ENCODE results near the gene CDH4. TPM values are rescaled to one million over a fixed set of nuclear protein-coding genes. Genes with fewer than 3 reads are reported as not detected.

The CDH4 gene
- total RNA-seq, 2 experiments from 2014 or later: 0.06 to 0.08 TPM

GRCh38 chr20:61957961-61958715, 706.1 kb downstream of the CDH4 start:
- H3K4me3 Mint-ChIP-seq: no peak overlapping the region
- no peaks in the 10 kb centered on the region for H3K4me1 Mint-ChIP-seq
- no peak overlapping the region for H3K27ac Mint-ChIP-seq
- H3K9me3 Mint-ChIP-seq: no peaks in the 10 kb centered on the region
- H3K36me3 Mint-ChIP-seq: no peaks in the 10 kb centered on the region
- no peak for DNase-seq
- peaks cover 10% of the 10 kb centered on the region for H3K27me3 Mint-ChIP-seq

DNA sequence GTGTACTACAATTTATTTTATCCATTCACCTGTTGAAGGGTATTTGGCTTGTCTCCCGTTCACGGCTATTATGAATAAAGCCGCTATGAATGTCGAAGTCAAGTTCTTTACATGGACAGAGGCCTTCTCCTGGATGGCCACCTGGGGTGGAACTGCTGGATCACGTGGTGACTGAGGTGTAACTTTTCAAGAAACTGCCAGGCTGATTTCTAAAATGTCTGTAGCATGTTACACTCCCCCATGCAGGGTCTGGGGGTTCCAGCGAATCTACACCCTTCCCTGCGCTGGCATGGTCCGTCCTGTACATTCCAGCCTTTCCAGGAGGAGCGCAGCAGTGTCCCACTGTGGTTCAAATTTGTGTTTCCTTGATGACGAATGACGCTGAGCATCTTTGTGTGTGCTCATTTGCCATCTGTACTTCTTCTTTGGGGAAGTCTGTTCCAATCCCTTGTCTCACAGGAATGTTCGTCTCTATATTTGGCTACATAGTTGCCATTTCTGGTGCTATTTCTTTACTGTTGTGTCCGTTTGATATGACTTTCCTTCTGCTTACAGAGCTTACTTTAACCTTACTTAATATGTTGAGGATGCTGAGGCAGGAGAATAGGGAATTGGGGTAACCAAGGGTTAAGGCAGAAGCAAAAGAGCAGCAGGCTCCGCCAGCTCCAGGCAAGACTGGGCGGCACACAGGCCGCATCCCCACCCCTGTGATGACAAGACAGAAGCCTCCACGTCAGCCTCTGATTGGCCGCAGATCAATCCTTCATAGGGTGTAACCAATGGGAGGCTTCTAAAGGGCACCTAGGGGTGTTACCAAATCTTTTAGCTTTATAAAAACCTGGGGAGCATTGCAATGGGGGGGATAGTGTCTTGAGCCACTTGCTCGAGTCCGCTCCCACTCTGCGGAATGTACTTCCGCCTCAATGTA, 707.0 kb downstream of the CDH4 start:
- DNase-seq: no peak
- H3K4me1 Mint-ChIP-seq: no peaks in the 10 kb centered on the region
- no peak overlapping the region for H3K4me3 Mint-ChIP-seq
- H3K9me3 Mint-ChIP-seq: no peaks in the 10 kb centered on the region
- no peaks in the 10 kb centered on the region for H3K36me3 Mint-ChIP-seq
- no peak overlapping the region for H3K27ac Mint-ChIP-seq
- peaks cover 17% of the 10 kb centered on the region for H3K27me3 Mint-ChIP-seq

DNA sequence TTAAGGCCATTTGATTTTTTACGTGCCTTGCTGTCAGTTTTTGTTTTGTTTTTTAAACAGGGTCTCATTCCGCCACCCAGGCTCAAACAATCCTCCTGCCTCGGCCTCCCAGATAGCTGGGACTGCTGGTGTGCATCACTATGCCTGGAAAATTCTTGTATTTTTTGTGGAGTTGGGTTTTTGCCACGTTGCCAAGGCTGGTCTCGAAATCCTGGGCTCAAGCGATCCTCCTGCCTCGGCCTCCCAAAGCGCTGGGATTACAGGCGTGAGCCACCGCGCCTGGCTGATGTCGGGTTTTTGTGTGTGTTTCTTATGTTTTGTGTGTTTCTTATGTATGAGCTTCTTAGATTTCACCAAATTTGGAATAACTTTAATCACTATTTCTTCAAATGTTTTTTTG, 708.8 kb downstream of the CDH4 start:
- Mint-ChIP-seq H3K9me3 (no peaks in the 10 kb centered on the region), H3K27ac (no peak overlapping the region), H3K36me3 (no peaks in the 10 kb centered on the region), H3K4me1 (no peaks in the 10 kb centered on the region), H3K27me3 (peaks cover 26% of the 10 kb centered on the region), H3K4me3 (no peak overlapping the region)
- no peak for DNase-seq

DNA sequence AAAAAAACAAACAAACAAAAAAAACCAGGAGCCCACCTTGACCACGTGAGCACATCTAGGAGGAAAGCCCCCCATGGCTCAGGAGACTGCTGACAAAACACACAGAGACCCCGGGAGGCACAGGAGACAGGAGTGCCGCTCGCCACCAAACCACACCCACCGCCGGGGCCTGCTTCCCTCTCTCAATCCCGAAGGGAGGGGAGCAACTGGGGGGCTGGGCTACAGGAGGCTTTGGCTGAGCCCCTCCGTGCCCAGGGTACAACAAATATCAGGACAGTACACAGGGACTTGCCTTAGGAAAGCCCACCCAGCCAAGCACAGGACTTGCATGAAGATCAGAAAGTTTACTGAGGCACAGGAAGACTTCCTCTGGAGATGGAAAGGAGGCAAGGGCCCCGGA, 711.1 kb downstream of the CDH4 start:
- peaks cover 31% of the 10 kb centered on the region for H3K27me3 Mint-ChIP-seq
- H3K4me1 Mint-ChIP-seq: no peaks in the 10 kb centered on the region
- no peak overlapping the region for H3K27ac Mint-ChIP-seq
- no peaks in the 10 kb centered on the region for H3K9me3 Mint-ChIP-seq
- no peak for DNase-seq
- H3K4me3 Mint-ChIP-seq: no peak overlapping the region
- no peaks in the 10 kb centered on the region for H3K36me3 Mint-ChIP-seq

DNA sequence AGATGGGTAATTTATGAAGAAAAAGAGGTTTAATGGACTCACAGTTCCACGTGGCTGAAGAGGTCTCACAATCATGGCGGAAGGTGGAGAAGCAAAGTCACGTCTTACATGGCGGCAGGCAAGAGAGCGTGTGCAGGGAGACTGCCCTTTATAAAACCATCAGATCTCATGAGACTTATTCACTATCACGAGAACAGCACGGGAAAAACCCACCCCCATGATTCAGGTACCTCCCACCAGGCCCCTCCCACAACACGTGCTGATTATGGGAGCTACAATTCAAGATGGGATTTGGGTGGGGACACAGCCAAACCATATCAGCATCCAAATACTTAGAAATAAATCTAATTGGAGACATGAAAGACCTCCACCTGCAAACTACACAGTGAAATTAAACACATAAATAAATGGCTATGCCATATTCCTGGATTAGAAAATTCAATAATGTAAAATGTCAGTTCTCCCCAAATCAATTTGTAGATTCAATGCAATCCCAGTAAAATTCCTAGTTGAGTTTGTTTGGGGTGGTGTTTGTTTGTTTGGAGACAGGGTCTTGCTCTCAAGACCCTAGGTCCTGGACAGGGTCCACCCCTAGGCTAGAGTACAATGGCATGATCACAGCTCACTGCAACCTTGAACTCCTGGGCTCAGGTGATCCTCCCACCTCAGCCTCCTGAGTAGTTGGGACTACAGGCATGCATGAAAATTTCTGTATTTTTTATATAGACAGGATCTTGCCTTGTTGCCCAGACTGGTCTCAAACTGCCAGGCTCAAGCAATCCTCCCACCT, 712.0 kb downstream of the CDH4 start:
- no peak for DNase-seq
- H3K9me3 Mint-ChIP-seq: no peaks in the 10 kb centered on the region
- H3K4me3 Mint-ChIP-seq: no peak overlapping the region
- H3K4me1 Mint-ChIP-seq: no peaks in the 10 kb centered on the region
- H3K36me3 Mint-ChIP-seq: no peaks in the 10 kb centered on the region
- no peak overlapping the region for H3K27ac Mint-ChIP-seq
- peaks cover 31% of the 10 kb centered on the region for H3K27me3 Mint-ChIP-seq

- Mint-ChIP-seq H3K36me3 (no peaks in the 10 kb centered on the region), H3K27me3 (peaks cover 31% of the 10 kb centered on the region), H3K4me1 (no peaks in the 10 kb centered on the region), H3K9me3 (no peaks in the 10 kb centered on the region), H3K4me3 (no peak overlapping the region), H3K27ac (no peak overlapping the region)
- no peak for DNase-seq
Observed at GRCh38 chr20:61964675-61965605, 712.9 kb downstream of the CDH4 start.

DNA sequence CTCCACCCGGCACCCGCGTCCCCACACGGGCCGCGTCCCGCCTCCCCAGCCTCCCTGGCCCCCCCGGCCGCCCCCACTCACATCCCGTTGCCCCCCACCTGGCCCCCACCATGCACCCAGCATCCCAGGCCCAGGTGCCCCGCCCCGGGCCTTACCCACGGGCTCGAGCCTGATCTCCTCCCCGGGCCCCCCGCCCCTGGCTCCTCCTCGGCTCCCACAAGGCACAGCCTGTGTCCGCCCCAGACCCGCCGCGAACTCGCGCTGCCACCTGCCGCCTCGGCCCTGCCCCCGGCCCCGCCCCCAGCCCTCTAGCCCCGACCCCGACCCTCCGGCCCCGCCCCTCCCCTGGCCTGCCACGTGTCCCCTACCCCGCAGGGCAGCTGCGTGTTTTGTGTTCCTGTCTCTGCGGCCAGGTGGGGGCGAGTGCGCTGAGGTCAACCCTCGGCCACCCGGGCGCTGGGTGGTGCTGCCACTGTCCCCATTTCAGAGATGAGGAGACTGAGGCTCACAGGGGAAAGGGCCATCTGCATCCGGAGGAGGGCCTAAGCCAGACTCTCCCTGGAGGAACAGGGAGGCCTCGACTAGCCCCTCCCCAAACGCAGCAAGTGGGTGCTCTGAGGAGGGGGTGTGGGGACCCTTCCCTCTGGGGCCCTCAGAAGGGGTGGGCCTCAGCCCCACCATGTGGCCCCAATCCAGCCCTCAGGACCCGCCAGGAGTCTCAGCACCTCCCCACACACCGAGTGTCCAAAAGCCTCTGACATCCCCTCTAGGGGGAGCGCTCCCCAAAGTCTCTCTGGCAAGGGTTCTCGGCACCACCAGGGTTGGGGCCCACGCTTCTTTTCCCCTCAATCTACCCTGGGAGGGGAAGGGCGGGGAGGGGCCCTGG, 713.8 kb downstream of the CDH4 start:
- Mint-ChIP-seq H3K4me1 (no peaks in the 10 kb centered on the region), H3K36me3 (no peaks in the 10 kb centered on the region), H3K9me3 (no peaks in the 10 kb centered on the region), H3K4me3 (no peak overlapping the region), H3K27ac (no peak overlapping the region), H3K27me3 (peaks cover 31% of the 10 kb centered on the region)
- no peak for DNase-seq

DNA sequence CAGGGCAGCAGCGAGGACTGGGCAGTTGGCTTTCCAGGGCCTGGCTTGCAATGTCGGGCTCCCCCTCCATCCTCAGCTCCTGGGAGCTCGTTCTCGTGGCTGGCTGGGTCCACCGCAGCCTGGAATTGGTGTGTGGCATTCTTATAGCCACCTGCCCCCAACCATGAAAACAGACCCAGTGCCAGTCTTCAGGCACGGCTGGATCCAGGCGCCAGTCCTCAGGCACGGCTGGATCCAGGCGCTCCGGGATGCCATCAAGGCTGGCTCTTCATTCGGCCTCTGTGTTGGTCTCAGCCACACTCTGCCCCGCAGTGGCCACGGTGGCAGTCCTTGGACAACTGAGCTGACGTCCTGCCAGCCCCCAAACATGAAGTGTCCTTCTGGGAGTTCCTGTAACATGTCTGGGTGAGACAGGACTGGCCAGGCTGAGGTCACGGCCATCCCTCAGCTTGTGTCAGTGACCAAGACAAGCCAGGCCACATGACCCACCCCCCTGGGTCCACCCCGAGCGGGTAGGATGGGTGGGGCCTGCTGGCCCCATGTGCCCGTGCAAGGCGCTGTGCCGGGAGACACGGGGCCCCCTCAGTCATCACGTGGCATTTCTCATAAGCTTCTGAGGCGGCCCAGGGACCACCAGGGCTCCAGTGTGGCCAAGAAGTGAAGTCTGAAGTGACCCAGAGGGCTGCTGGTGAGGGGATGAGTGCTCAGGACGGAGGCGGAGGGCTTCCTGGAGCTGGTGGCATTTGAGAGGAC, 714.6 kb downstream of the CDH4 start:
- no peaks in the 10 kb centered on the region for H3K4me1 Mint-ChIP-seq
- DNase-seq: no peak
- H3K4me3 Mint-ChIP-seq: no peak overlapping the region
- H3K27me3 Mint-ChIP-seq: peaks cover 31% of the 10 kb centered on the region
- H3K27ac Mint-ChIP-seq: no peak overlapping the region
- H3K36me3 Mint-ChIP-seq: no peaks in the 10 kb centered on the region
- H3K9me3 Mint-ChIP-seq: no peaks in the 10 kb centered on the region

- no peak overlapping the region for H3K27ac Mint-ChIP-seq
- peaks cover 3% of the 10 kb centered on the region for H3K36me3 Mint-ChIP-seq
- H3K9me3 Mint-ChIP-seq: no peaks in the 10 kb centered on the region
- no peak overlapping the region for H3K4me3 Mint-ChIP-seq
- H3K4me1 Mint-ChIP-seq: no peaks in the 10 kb centered on the region
- H3K27me3 Mint-ChIP-seq: peaks cover 31% of the 10 kb centered on the region
- no peak for DNase-seq
Observed at GRCh38 chr20:61967300-61967699, 715.2 kb downstream of the CDH4 start.

GRCh38 chr20:61968036-61968810, 716.2 kb downstream of the CDH4 start:
- Mint-ChIP-seq H3K27ac (no peak overlapping the region), H3K9me3 (no peaks in the 10 kb centered on the region), H3K36me3 (peaks cover 12% of the 10 kb centered on the region), H3K27me3 (peaks cover 30% of the 10 kb centered on the region), H3K4me3 (no peak overlapping the region), H3K4me1 (no peaks in the 10 kb centered on the region)
- DNase-seq: no peak

DNA sequence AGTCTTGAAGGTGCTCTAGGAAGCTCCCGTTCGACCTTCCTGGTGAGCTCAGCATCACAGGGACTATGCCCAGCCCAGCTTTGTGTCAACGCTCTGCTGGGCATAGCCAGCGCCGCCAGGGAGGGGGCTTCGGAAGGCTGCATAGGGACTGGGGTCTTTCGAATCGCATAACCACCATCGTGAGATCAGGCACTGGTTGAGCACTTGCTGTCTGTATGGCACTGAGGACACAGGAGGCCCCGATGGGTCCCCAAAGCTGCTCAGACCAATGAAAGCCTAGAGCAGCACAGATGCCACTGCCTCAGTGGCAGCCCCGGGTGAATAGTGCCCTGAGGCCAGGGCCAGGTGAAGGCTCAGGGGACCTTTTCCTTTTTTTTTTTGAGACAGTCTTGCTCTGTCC, 716.9 kb downstream of the CDH4 start:
- no peak for DNase-seq
- H3K27me3 Mint-ChIP-seq: peaks cover 23% of the 10 kb centered on the region
- H3K9me3 Mint-ChIP-seq: no peaks in the 10 kb centered on the region
- H3K4me1 Mint-ChIP-seq: no peaks in the 10 kb centered on the region
- peaks cover 18% of the 10 kb centered on the region for H3K36me3 Mint-ChIP-seq
- no peak overlapping the region for H3K4me3 Mint-ChIP-seq
- no peak overlapping the region for H3K27ac Mint-ChIP-seq

DNA sequence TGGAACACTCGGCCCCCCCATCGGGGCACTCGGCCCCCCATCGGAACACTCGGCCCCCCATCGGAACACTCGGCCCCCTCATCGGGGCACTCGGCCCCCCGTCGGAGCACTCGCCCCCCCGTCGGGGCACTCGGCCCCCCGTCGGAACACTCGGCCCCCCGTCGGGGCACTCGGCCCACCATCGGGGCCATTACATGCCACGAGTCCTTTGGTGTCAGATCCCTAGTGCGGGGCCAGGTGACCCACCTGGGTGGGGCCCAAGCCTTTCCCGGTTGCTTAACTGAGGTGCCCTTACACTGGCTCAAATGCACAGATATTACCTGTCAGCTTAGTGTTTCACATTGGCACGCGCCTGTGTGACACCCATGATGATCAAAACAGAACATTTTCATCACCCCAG, 717.7 kb downstream of the CDH4 start:
- Mint-ChIP-seq H3K4me3 (no peak overlapping the region), H3K36me3 (peaks cover 18% of the 10 kb centered on the region), H3K4me1 (no peaks in the 10 kb centered on the region), H3K27ac (no peak overlapping the region), H3K27me3 (peaks cover 14% of the 10 kb centered on the region), H3K9me3 (no peaks in the 10 kb centered on the region)
- DNase-seq: no peak

Measured in activated naive CD8-positive, alpha-beta T cell treated with anti-CD3 and anti-CD28 coated beads for 36 hours (primary cell).